Fibroblast of the aortic adventitia (primary cell): ENCODE results near the gene ZNF81. TPM values are rescaled to one million over a fixed set of nuclear protein-coding genes. Genes with fewer than 3 reads are reported as not detected.
"Not testable (repeated sequence)": the region's sequence is repeated elsewhere in the genome, so short reads cannot be mapped to it uniquely, and the experiment has no call there.

ENCODE experiments used
- DNase-seq: peaks from one replicate; pipeline ENCODE4 v3.0.0-alpha.2; 2010; ENCODE audit warnings: low read depth
- H3K4me3 ChIP-seq: 2 replicates; pipeline ENCODE4 v1.5.1; 2011; ENCODE audit warnings: low read depth, mild to moderate bottlenecking, control low read depth, low read length, moderate library complexity
- CTCF ChIP-seq: IDR thresholded peaks from 2 replicates; pipeline ENCODE4 v1.5.1; 2011; ENCODE audit warnings: mild to moderate bottlenecking, low read length, control low read depth, inconsistent platforms; ENCODE audit not compliant: insufficient read depth
- total RNA-seq: library from RNA; depleted of rRNA; stranded (reverse); fragments of >200 nt; gene quantifications from 2 replicates; pipeline ENCODE4 v1.2.3, GENCODE V29; 2012; ENCODE audit warnings: low replicate concordance

The ZNF81 gene
- total RNA-seq, 1 donor, result 6.1 TPM

- H3K4me3 ChIP-seq, result no peak overlapping the region
- TF ChIP-seq CTCF, result no peak
- no peak for DNase-seq
These were observed 61.3 kb downstream of the ZNF81 start for GRCh38 chrX:47898024-47898423.

GRCh38 chrX:47900833-47901232 is 64.1 kb downstream of the ZNF81 start:
- TF ChIP-seq CTCF, result no peak
- H3K4me3 ChIP-seq, result no peak overlapping the region
- no peak for DNase-seq

- no peak for DNase-seq
- TF ChIP-seq CTCF, result no peak
- no peak overlapping the region for H3K4me3 ChIP-seq
These were observed 65.5 kb downstream of the ZNF81 start for GRCh38 chrX:47902161-47902560.

GRCh38 chrX:47915886-47916493 is 79.3 kb downstream of the ZNF81 start:
- no peak for DNase-seq
- TF ChIP-seq CTCF, result no peak
- no peak overlapping the region for H3K4me3 ChIP-seq

GRCh38 chrX:47918274-47918673 is 81.6 kb downstream of the ZNF81 start:
- DNase-seq, result no peak
- TF ChIP-seq CTCF, result no peak
- H3K4me3 ChIP-seq, result no peak overlapping the region

- DNase-seq, result no peak
- H3K4me3 ChIP-seq, result no peak overlapping the region
These were observed 90.5 kb downstream of the ZNF81 start for GRCh38 chrX:47927212-47927611.

GRCh38 chrX:47931970-47932369 is 95.3 kb downstream of the ZNF81 start:
- not testable (repeated sequence) for DNase-seq, H3K4me3 ChIP-seq

More at GRCh38 chrX:47927212-47927611, 90.5 kb downstream of the ZNF81 start:
- TF ChIP-seq CTCF, result no peak
